HG03060 (cell line): ENCODE data around the gene C2orf92.

Experiments used
- ATAC-seq: cut with Tn5 transposase; IDR thresholded peaks from one replicate; pipeline ENCODE4 v1.9.1; 2021; ENCODE audit warnings: low read depth, moderate number of reproducible peaks; ENCODE audit not compliant: unreplicated experiment

C2orf92 gene

DNA sequence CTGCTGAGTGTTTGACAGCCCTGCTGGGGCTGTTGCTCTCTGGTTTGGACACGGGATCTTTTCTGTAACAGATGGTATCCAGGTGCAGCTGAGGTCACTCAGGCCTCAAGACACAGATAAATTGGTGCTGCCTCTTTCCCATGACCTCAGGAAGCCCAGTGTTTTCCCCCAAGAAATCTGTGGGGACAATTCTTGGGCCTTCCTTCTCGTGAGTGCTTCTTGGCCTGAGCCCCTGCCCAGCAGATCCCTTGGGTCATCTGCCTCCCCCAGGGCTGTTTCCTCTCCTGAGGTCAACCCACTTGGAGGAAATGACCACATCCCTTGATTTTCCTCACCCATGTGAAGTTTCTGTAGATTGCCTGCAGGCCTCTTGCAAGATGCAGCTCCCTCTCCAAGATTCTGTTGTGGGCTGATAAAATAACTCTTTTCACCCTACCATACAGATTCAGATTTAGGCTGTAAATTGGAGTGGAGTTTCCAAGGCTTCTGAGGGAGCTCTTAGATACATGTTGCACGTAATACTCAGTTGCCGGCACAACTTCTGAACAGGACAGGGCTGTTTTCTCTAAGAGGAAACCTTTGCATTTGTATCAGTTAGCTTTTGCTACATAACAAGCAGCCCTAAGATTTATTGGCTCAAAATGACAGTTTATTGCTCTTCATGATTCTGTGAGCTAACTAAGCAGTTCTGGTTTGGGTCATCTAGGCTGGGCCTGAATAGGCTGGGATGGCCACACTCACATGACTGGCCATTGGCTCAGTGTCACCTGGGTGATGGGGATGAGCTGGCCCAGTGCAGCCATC lies 57.0 kb downstream of the C2orf92 start:
- no peak for ATAC-seq

- ATAC-seq: no peak
These were observed 57.8 kb downstream of the C2orf92 start for GRCh38 chr2:97727296-97727695.

- no peak for ATAC-seq
These were observed 58.7 kb downstream of the C2orf92 start for GRCh38 chr2:97728091-97728731.

DNA sequence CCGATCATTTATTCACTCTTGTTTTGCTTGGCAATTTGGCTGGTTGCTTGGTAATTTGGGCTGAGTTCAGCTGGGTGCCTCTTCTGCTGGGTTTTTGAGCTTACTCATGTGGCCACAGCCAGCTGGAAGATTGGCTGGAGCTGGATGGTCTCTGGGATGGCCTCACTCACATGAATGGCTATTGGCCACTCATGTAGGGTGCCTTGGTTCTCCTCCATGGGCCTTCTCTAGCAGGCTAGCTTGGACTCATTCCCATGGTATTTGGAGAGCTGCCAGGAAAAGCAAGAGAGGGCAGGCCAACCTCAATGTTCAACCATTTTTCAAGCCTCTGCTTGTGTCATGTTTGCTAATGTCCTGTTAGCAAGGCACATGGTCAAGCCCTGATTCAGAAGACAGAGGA lies 60.7 kb downstream of the C2orf92 start:
- ATAC-seq: no peak

GRCh38 chr2:97731274-97732020 lies 61.9 kb downstream of the C2orf92 start:
- ATAC-seq: no peak

- no peak for ATAC-seq
These were observed 63.2 kb downstream of the C2orf92 start for GRCh38 chr2:97732436-97733340.

DNA sequence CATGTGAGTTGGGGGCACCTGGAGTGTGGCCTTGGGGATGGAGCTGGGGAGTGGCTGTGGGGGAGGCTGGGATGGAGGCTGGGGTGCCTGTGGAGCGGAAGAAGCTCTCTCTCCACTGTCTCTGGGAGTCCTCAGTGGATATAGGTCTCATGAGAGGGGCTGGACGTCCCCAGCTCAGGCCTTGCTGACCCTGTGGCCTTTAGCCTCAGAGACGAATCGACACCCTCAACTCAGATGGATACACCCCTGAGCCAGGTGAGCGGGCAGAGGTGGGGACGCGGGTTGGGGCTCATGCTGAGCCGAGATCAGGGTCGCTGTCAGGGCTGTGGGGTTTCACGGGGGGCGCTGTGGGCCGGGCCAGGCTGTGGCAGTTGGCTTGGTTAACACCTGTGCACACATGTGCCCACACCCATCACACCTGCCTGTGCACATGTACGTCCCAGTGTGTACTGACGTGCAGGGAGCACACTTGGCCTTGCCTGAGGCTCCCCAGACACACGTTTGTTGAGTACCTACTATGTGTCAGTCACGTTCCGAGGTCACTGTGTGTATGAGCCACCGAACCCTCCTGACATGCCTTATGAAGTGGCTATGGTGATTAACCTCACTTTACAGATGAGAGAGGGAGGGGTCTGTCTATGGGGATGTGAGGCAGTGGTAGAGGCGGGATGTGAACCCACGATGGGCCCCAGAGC lies 64.0 kb downstream of the C2orf92 start:
- ATAC-seq: no peak

DNA sequence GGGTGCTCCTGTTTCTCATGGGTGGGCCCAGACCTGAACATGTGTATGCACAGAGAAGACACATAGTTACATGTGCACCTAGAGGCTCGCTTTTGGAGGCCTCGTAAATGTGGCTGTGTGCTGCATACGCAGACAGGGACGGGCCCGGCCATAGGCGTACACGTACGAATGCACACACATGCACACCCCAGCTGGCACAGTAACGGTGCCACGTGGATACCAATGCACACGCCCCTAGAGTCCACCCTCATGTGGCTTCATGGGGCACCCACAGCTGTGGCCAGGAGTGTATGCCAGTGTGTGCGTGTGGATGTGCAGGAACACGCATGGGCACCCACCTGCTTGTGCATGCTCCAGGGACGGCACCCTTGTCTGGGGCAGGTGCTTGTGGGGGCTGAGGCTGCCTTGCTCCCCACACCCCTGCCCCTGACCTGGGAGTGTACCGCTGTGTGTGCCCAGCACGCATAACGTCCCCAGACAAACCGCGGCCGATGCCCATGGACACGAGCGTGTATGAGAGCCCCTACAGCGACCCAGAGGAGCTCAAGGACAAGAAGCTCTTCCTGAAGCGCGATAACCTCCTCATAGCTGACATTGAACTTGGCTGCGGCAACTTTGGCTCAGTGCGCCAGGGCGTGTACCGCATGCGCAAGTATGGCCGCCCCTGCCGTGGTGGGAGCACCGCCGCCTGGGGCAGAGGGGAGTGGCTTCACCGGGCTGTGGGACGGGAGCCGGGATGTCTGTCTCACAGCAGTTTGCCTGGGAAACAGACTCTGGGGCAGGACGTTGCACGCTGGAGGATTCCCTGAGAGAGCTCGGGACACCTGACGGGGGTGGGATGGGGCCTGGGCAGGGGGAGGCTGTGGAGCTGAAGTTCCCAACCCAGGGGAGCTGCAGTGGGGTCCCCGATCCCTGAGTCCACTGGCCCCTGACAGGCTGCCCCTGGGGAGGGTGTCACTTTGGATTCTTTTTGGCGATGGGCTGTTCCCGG lies 64.8 kb downstream of the C2orf92 start:
- ATAC-seq: no peak

DNA sequence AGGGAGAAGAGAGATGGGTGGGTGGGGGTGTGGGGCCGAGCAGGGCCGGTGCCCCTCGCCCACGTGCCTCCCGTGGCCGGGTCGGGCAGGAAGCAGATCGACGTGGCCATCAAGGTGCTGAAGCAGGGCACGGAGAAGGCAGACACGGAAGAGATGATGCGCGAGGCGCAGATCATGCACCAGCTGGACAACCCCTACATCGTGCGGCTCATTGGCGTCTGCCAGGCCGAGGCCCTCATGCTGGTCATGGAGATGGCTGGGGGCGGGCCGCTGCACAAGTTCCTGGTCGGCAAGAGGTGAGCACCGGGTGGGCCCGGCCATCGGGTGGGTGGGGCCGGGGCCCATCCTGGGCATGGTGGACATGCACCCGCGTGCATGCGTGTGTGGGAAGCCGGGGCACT lies 65.6 kb downstream of the C2orf92 start:
- ATAC-seq: no peak

DNA sequence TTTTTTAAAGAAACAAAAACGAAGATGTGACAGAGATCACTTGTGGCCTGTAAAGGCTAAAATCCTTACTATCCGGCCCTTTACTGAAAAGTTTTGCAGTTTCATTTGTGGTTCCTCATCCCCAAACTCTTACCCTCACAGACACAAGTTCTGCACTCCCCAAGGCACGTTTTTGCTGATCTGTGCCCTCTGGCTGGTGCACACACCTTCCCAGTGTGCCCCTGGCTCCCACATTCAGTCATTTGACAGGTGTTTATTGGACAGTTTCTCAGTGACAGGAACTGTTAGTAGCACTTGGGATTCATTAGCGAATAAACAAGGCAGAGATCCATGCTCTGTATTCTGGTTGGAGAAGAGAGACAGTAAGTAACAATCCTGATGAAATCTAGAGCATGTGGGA lies 66.7 kb downstream of the C2orf92 start:
- no peak for ATAC-seq

- no peak for ATAC-seq
These were observed 67.3 kb downstream of the C2orf92 start for GRCh38 chr2:97736608-97737330.

DNA sequence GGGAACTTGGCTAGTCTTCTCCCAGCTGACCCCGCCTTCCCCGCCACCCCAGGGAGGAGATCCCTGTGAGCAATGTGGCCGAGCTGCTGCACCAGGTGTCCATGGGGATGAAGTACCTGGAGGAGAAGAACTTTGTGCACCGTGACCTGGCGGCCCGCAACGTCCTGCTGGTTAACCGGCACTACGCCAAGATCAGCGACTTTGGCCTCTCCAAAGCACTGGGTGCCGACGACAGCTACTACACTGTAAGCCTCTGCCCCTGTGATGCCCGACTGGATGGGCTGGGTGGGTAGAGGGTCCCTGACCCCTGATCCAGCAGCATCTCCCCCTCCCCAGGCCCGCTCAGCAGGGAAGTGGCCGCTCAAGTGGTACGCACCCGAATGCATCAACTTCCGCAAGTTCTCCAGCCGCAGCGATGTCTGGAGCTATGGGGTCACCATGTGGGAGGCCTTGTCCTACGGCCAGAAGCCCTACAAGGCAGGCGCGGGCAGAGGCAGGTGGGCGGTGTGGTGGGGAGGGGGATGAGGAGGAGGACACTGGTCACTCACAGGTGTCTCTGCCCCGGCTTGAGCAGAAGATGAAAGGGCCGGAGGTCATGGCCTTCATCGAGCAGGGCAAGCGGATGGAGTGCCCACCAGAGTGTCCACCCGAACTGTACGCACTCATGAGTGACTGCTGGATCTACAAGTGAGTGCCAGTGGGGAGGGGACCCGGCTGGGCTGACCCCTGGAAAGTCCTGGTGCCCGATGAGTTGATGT lies 68.1 kb downstream of the C2orf92 start:
- ATAC-seq: no peak

GRCh38 chr2:97738179-97739019 lies 68.9 kb downstream of the C2orf92 start:
- ATAC-seq: no peak

DNA sequence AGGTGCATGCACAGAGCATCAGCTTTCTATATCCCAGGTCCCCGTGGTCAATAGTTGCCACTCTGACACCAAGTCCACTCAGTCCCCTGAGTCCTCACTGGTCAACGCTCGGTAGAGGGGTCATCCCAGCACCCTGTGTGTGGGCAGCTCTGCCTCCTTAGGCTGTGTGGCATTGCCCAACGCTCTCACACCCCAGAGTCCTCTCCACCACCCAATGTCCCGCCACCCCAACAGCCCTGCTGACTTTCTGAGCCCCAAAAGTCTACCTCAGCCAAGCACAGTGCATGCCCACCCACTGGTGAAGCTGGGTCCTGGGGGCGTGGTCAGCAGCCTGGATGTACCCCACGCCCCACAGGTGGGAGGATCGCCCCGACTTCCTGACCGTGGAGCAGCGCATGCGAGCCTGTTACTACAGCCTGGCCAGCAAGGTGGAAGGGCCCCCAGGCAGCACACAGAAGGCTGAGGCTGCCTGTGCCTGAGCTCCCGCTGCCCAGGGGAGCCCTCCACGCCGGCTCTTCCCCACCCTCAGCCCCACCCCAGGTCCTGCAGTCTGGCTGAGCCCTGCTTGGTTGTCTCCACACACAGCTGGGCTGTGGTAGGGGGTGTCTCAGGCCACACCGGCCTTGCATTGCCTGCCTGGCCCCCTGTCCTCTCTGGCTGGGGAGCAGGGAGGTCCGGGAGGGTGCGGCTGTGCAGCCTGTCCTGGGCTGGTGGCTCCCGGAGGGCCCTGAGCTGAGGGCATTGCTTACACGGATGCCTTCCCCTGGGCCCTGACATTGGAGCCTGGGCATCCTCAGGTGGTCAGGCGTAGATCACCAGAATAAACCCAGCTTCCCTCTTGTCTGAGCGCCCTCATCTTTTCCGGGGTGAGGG lies 69.7 kb downstream of the C2orf92 start:
- no peak for ATAC-seq

DNA sequence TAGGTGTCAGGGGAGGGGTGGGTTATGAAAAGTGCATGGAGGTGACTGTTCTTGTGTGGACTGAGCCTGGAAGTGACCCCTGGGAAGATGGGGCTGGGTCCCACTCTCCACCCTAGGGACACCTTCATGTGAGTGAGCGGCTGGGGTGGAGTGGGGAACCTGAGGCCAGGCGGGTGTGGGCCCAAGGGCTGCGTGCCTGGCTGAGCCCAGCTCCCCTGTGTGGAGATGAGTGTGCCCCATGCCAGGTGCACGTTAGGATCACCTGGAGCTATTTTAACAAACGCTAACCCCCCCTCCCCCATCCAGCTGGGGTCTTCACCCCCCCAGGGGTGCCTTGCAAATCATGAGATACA lies 70.4 kb downstream of the C2orf92 start:
- no peak for ATAC-seq
